ENCODE measurements around the gene RPS29. TPM values are rescaled to one million over a fixed set of nuclear protein-coding genes. Genes with fewer than 3 reads are reported as not detected.

RPS29 gene
- total RNA-seq, 1 experiment from 2014 or later = 866 TPM

GRCh38 chr14:49553892-49554291, 32.3 kb downstream of the RPS29 start:
- Histone ChIP-seq H3K4me1 (ENCODE audit: control insufficient read depth, insufficient read depth, low read length) (no peaks in the 10 kb centered on the region), H3K27me3 (ENCODE audit: control insufficient read depth, insufficient read depth, low read length) (no peaks in the 10 kb centered on the region), H3K9me3 (ENCODE audit: control insufficient read depth, insufficient read depth, low read depth, low read length) (no peaks in the 10 kb centered on the region), H3K4me3 (ENCODE audit: low read depth in 2 of 2, low read length in 2 of 2) (no peak overlapping the region), H3K36me3 (ENCODE audit: control insufficient read depth, insufficient read depth, low read length) (no peaks in the 10 kb centered on the region), H3K27ac (ENCODE audit: low read length) (no peak overlapping the region)
- DNase-seq (ENCODE audit: low read depth, low spot score) = no peak
- BruUV-seq (replicated peaks) = no TSS peak
- TF ChIP-seq REST (IDR thresholded peaks at IDR 0.05; ENCODE audit: insufficient read depth in 1 of 2, low read depth in 2 of 2, low read length in 1 of 2) = no peak
- TF ChIP-seq CTCF (IDR thresholded peaks at IDR 0.05) = no peak
- no peak for TF ChIP-seq TCF7L2 (IDR thresholded peaks at IDR 0.05; ENCODE audit: low read depth, low read length)
- TF ChIP-seq POLR2AphosphoS5 (IDR thresholded peaks at IDR 0.05; ENCODE audit: low read depth, low read length) = no peak
- no peak for TF ChIP-seq SIN3A (IDR thresholded peaks at IDR 0.05; ENCODE audit: borderline replicate concordance, insufficient read depth, low read depth, low read length)
- in situ Hi-C loops (cut with HindIII; ENCODE audit: low pct_unique_long_range_greater_than_20kb, low sequenced_read_pairs) = no loop called here
- ChIA-PET POLR2A (no interaction called here), CTCF (no interaction called here)
- intact Hi-C loops (cut with micrococcal nuclease; ENCODE audit: unreplicated experiment) = no loop called here
- ATAC-seq = no peak

DNA sequence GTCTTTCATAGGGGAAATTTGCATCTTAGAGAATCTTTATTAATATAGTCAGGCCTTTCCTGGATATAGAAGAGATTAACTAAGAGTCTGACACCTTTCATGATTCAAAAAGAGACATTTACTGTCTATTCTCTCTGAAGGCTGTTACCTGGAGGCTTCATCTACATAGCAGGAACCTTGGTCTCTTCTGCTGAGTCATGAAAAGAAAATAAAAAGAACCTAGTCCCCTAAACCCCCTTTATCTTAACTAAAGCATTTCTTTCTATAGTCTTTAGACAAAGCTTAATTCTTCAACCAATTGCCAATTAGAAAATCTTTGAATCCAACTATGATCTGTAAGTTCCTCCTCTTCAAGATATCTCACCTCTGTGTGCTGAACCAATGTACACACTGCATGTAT, 33.1 kb downstream of the RPS29 start:
- ChIA-PET POLR2A (interaction anchor here (0.6 kb wide), 2 partner anchors 30 to 53 kb away, joined by 3 to 8 read pairs; no protein-coding TSS in a partner anchor), CTCF (no interaction called here)
- Histone ChIP-seq H3K36me3 (ENCODE audit: control insufficient read depth, insufficient read depth, low read length) (no peaks in the 10 kb centered on the region), H3K27me3 (ENCODE audit: control insufficient read depth, insufficient read depth, low read length) (no peaks in the 10 kb centered on the region), H3K9me3 (ENCODE audit: control insufficient read depth, insufficient read depth, low read depth, low read length) (no peaks in the 10 kb centered on the region), H3K4me1 (ENCODE audit: control insufficient read depth, insufficient read depth, low read length) (no peaks in the 10 kb centered on the region), H3K27ac (ENCODE audit: low read length) (no peak overlapping the region), H3K4me3 (ENCODE audit: low read depth in 2 of 2, low read length in 2 of 2) (no peak overlapping the region)
- TF ChIP-seq SIN3A (IDR thresholded peaks at IDR 0.05; ENCODE audit: borderline replicate concordance, insufficient read depth, low read depth, low read length) (no peak), CTCF (IDR thresholded peaks at IDR 0.05) (no peak), POLR2AphosphoS5 (IDR thresholded peaks at IDR 0.05; ENCODE audit: low read depth, low read length) (no peak), REST (IDR thresholded peaks at IDR 0.05; ENCODE audit: insufficient read depth in 1 of 2, low read depth in 2 of 2, low read length in 1 of 2) (no peak), TCF7L2 (IDR thresholded peaks at IDR 0.05; ENCODE audit: low read depth, low read length) (no peak)
- in situ Hi-C loops (cut with HindIII; ENCODE audit: low pct_unique_long_range_greater_than_20kb, low sequenced_read_pairs) (no loop called here), intact Hi-C loops (cut with micrococcal nuclease; ENCODE audit: unreplicated experiment) (no loop called here)
- ATAC-seq (no peak), DNase-seq (ENCODE audit: low read depth, low spot score) (no peak)
- BruUV-seq (replicated peaks) = no TSS peak

All from Panc1 (cell line).